Immature natural killer cell (primary cell): Measurements from ENCODE around the gene CASP7. TPM values are rescaled to one million over a fixed set of nuclear protein-coding genes. Genes with fewer than 3 reads are reported as not detected.
"Not testable (repeated sequence)": the region's sequence is repeated elsewhere in the genome, so short reads cannot be mapped to it uniquely, and the experiment has no call there.

Experiments
- DNase-seq, 3 donors: peaks; one replicate each; pipeline ENCODE4 v3.0.0; 2022; ENCODE audit warnings: mixed read lengths in 1 of 3
- H3K27ac Mint-ChIP-seq, 6 donors: one replicate each; pipeline ENCODE4 v1.8.0; 2020; ENCODE audit warnings: mixed read lengths in 6 of 6, mild to moderate bottlenecking in 5 of 6, inconsistent platforms in 4 of 6, moderate library complexity in 3 of 6
- H3K27me3 Mint-ChIP-seq, 3 donors: one replicate each; pipeline ENCODE4 v1.8.0; 2020 to 2021; ENCODE audit warnings: low read depth in 3 of 3, mild to moderate bottlenecking in 3 of 3, mixed read lengths in 3 of 3, moderate library complexity in 3 of 3, inconsistent platforms in 1 of 3
- H3K36me3 Mint-ChIP-seq, 3 donors: one replicate each; pipeline ENCODE4 v1.8.0; 2020; ENCODE audit warnings: mixed read lengths in 3 of 3, inconsistent platforms in 2 of 3, mild to moderate bottlenecking in 2 of 3
- H3K4me1 Mint-ChIP-seq, 2 donors: one replicate each; pipeline ENCODE4 v1.8.0; 2020; ENCODE audit warnings: inconsistent platforms in 2 of 2, mild to moderate bottlenecking in 2 of 2, mixed read lengths in 2 of 2, moderate library complexity in 1 of 2
- H3K4me3 Mint-ChIP-seq, 5 donors: one replicate each; pipeline ENCODE4 v1.8.0; 2020; ENCODE audit warnings: mild to moderate bottlenecking in 5 of 5, mixed read lengths in 5 of 5, inconsistent platforms in 3 of 5, moderate library complexity in 3 of 5
- H3K9me3 Mint-ChIP-seq, 6 donors: one replicate each; pipeline ENCODE4 v1.8.0; 2020; ENCODE audit warnings: mild to moderate bottlenecking in 6 of 6, mixed read lengths in 6 of 6, inconsistent platforms in 4 of 6, moderate library complexity in 3 of 6
- polyA plus RNA-seq, 3 donors: library from polyadenylated mRNA; unstranded; fragments of 300-500 nt; fragmentation: Illumina TruSeq; gene quantifications; one replicate each; pipeline ENCODE4 v1.2.3, GENCODE V29; 2021

The CASP7 gene
- polyA plus RNA-seq, 3 donors from 2014 or later = 14.9 to 32.4 (median 27.1) TPM

- no peak for DNase-seq
- Mint-ChIP-seq H3K9me3 (no peaks in the 10 kb centered on the region), H3K4me3 (no peak overlapping the region), H3K27ac (no peak overlapping the region), H3K4me1 (no peaks in the 10 kb centered on the region), H3K27me3 (peaks cover 0 to 2% (median 2%) of the 10 kb centered on the region in 3 donors), H3K36me3 (no peaks in the 10 kb centered on the region)
These were observed 27.8 kb upstream of the CASP7 start for GRCh38 chr10:113651898-113652297.

- H3K36me3 Mint-ChIP-seq, H3K27me3 Mint-ChIP-seq, H3K4me1 Mint-ChIP-seq, H3K9me3 Mint-ChIP-seq, H3K4me3 Mint-ChIP-seq, H3K27ac Mint-ChIP-seq, DNase-seq: not testable (repeated sequence)
These were observed 27.3 kb upstream of the CASP7 start for GRCh38 chr10:113652456-113652855.

- Mint-ChIP-seq H3K27me3 (peaks cover 0 to 5% (median 4%) of the 10 kb centered on the region in 3 donors), H3K36me3 (no peaks in the 10 kb centered on the region), H3K27ac (no peak overlapping the region), H3K4me1 (no peaks in the 10 kb centered on the region), H3K4me3 (no peak overlapping the region), H3K9me3 (no peaks in the 10 kb centered on the region)
- DNase-seq = no peak
These were observed 22.8 kb upstream of the CASP7 start for GRCh38 chr10:113656896-113657295.

GRCh38 chr10:113657544-113657943 lies 22.2 kb upstream of the CASP7 start:
- Mint-ChIP-seq H3K4me1 (no peaks in the 10 kb centered on the region), H3K27me3 (peaks cover 0 to 5% (median 4%) of the 10 kb centered on the region in 3 donors), H3K36me3 (no peaks in the 10 kb centered on the region), H3K9me3 (no peaks in the 10 kb centered on the region), H3K27ac (no peak overlapping the region), H3K4me3 (no peak overlapping the region)
- no peak for DNase-seq

- no peak for DNase-seq
- H3K27ac Mint-ChIP-seq = no peak overlapping the region
- no peaks in the 10 kb centered on the region for H3K4me1 Mint-ChIP-seq
- no peak overlapping the region for H3K4me3 Mint-ChIP-seq
- H3K9me3 Mint-ChIP-seq = no peaks in the 10 kb centered on the region
- H3K36me3 Mint-ChIP-seq = no peaks in the 10 kb centered on the region
- H3K27me3 Mint-ChIP-seq = peaks cover 4 to 5% (median 4%) of the 10 kb centered on the region in 3 donors
These were observed 18.4 kb upstream of the CASP7 start for GRCh38 chr10:113661332-113661731.

- Mint-ChIP-seq H3K27me3 (peaks cover 4 to 5% (median 4%) of the 10 kb centered on the region in 3 donors), H3K4me3 (no peak overlapping the region), H3K4me1 (no peaks in the 10 kb centered on the region), H3K9me3 (no peaks in the 10 kb centered on the region), H3K36me3 (no peaks in the 10 kb centered on the region), H3K27ac (no peak overlapping the region)
- no peak for DNase-seq
These were observed 16.6 kb upstream of the CASP7 start for GRCh38 chr10:113663142-113663541.

GRCh38 chr10:113663908-113664307 lies 15.8 kb upstream of the CASP7 start, which contains the start of gene NRAP:
Gene NRAP (minus strand): TSS chr10:113664041. CDS start chr10:113663882, 159 bp downstream.
- no peaks in the 10 kb centered on the region for H3K36me3 Mint-ChIP-seq
- no peak for DNase-seq
- no peaks in the 10 kb centered on the region for H3K4me1 Mint-ChIP-seq
- H3K27ac Mint-ChIP-seq = no peak within 1 kb of the TSS
- no peaks in the 10 kb centered on the region for H3K9me3 Mint-ChIP-seq
- H3K27me3 Mint-ChIP-seq = peaks cover 4 to 8% (median 4%) of the 10 kb centered on the region in 3 donors
- no peak within 1 kb of the TSS for H3K4me3 Mint-ChIP-seq

GRCh38 chr10:113665352-113665751 lies 14.4 kb upstream of the CASP7 start:
- Mint-ChIP-seq H3K9me3 (peaks cover 0 to 5% (median 2%) of the 10 kb centered on the region in 6 donors), H3K4me3 (no peak overlapping the region), H3K27me3 (peaks cover 1 to 4% (median 4%) of the 10 kb centered on the region in 3 donors), H3K4me1 (no peaks in the 10 kb centered on the region), H3K27ac (no peak overlapping the region), H3K36me3 (no peaks in the 10 kb centered on the region)
- no peak for DNase-seq

GRCh38 chr10:113665806-113666354 lies 13.8 kb upstream of the CASP7 start:
- DNase-seq = no peak
- Mint-ChIP-seq H3K4me3 (no peak overlapping the region), H3K36me3 (no peaks in the 10 kb centered on the region), H3K4me1 (no peaks in the 10 kb centered on the region), H3K9me3 (peaks cover 0 to 9% (median 4%) of the 10 kb centered on the region in 6 donors), H3K27ac (no peak overlapping the region), H3K27me3 (peaks cover 1 to 8% (median 7%) of the 10 kb centered on the region in 3 donors)

- H3K4me3 Mint-ChIP-seq = no peak overlapping the region
- H3K9me3 Mint-ChIP-seq = peaks cover 0 to 11% (median 4%) of the 10 kb centered on the region in 6 donors
- no peak for DNase-seq
- no peaks in the 10 kb centered on the region for H3K36me3 Mint-ChIP-seq
- H3K27ac Mint-ChIP-seq = no peak overlapping the region
- peaks cover 1 to 13% (median 10%) of the 10 kb centered on the region in 3 donors for H3K27me3 Mint-ChIP-seq
- no peaks in the 10 kb centered on the region for H3K4me1 Mint-ChIP-seq
These were observed 12.9 kb upstream of the CASP7 start for GRCh38 chr10:113666682-113667252.

- Mint-ChIP-seq H3K27me3 (peaks cover 0 to 9% (median 7%) of the 10 kb centered on the region in 3 donors), H3K4me3 (peak overlapping the region; percentile 94 to 98 (median 96)), H3K9me3 (no peaks in the 10 kb centered on the region), H3K27ac (peak overlapping the region; percentile 86 to 94 (median 90)), H3K4me1 (peaks cover 41 to 62% of the 10 kb centered on the region in 2 donors), H3K36me3 (peaks cover under 1 to 5% (median 5%) of the 10 kb centered on the region in 3 donors)
- DNase-seq = peak in 2 of 3 donors; percentile 3 to 6
These were observed 739 bp downstream of the CASP7 start for GRCh38 chr10:113680190-113681111.

- peak overlapping the region; percentile 94 to 98 (median 96) for H3K4me3 Mint-ChIP-seq
- DNase-seq = no peak
- H3K36me3 Mint-ChIP-seq = peaks cover 5% of the 10 kb centered on the region in 3 donors
- H3K27me3 Mint-ChIP-seq = peaks cover 0 to 7% (median 7%) of the 10 kb centered on the region in 3 donors
- peaks cover 0 to 1% (median 0%) of the 10 kb centered on the region in 6 donors for H3K9me3 Mint-ChIP-seq
- H3K4me1 Mint-ChIP-seq = peaks cover 43 to 68% of the 10 kb centered on the region in 2 donors
- H3K27ac Mint-ChIP-seq = peak overlapping the region; percentile 79 to 94 (median 88)
These were observed 2.1 kb downstream of the CASP7 start for GRCh38 chr10:113681533-113682470.

- Mint-ChIP-seq H3K27ac (peak overlapping the region in 2 of 6 donors; percentile 5 to 8), H3K4me1 (peaks cover 49 to 69% of the 10 kb centered on the region in 2 donors), H3K9me3 (peaks cover 3 to 14% (median 11%) of the 10 kb centered on the region in 6 donors), H3K27me3 (peaks cover 0 to 7% (median 7%) of the 10 kb centered on the region in 3 donors), H3K36me3 (peaks cover 14 to 16% (median 16%) of the 10 kb centered on the region in 3 donors), H3K4me3 (no peak overlapping the region)
- no peak for DNase-seq
These were observed 3.6 kb downstream of the CASP7 start for GRCh38 chr10:113683300-113683699.
